EH (cell line): ENCODE data around the gene OR52E6.

Experiments
- DNase-seq: peaks from one replicate; pipeline ENCODE4 v3.0.0-alpha.2; 2015; ENCODE audit warnings: low read depth

OR52E6 gene

DNA sequence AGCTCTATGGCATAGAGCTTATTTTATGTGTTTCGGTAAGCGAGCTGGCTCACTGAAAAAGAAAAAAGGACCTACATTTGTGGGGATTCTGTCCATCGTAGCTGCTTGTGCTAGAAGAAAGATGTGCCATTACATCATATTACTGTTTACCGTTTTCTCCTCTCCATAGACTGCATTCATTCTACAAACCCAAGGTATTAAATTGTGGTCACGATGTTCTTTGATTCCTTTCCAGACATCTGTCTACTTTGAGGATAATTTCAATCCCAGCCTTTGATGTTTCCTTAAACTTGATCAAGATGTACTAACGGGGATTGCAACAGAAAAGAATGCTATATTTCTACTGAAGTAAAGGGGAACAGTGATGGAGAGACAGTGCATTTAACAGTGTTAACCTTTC is 45.2 kb downstream of the OR52E6 start:
- DNase-seq: no peak

DNA sequence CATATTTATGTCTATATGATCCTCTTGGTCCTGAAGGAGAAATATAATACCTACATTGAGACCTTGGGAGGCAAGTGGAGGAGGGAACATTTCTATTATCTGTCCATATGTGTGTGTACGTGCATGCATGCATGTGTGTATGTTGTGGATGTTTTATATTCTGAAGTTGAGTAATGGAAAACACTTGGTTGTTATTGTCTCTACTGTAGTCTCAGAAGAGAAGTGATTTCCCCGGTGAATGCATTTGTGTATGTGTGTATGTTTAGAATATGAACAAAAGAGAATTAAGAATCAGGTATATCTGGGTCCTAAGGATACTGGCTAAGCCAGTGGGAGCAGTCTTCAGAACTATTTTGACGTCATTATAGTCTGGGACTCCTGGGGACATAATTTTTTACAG is 50.5 kb downstream of the OR52E6 start, which contains the start of gene OR52N1:
Gene OR52N1 (minus strand): TSS at position 101 of the 400 bp plus-strand sequence. CDS start 2,449 bp downstream, outside the sequence.
- DNase-seq: no peak
